NCI-H69 (cell line): ENCODE data around the gene SPECC1L.

Experiments used
- DNase-seq: peaks from one replicate; lab custom pipeline; 2025; lab: John Stamatoyannopoulos, UW

The SPECC1L gene

DNA sequence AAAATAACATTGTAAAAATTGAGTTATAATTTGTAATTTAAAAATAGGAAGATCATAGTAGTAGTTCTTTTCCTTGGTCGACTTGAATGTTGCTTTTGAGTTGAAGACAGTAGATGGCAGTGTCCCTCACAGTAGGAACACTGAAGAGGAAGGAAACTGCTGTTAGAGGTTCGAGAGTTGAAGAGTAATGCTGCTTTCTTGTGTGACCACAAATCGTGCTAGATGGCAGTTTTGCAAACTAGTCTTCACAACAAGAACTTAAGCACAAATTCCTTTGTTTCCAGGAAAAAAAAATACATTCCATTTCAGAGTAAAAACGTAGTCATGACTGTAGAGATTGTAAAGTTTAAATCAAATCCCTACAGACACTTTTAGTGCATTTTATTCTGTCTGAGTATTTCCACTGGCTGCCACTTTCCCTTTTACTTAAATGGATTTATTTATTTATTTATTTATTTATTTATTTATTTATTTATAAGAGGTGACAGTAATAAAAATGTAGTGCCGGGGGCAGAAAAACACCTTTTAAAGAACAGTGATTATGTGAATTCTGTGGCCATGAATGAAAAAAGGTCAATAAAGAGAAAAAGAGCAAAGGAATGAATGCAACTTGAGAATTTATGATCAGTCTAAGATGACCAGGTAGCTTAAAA is 54.6 kb downstream of the SPECC1L start:
- peak; percentile 65 for DNase-seq

DNA sequence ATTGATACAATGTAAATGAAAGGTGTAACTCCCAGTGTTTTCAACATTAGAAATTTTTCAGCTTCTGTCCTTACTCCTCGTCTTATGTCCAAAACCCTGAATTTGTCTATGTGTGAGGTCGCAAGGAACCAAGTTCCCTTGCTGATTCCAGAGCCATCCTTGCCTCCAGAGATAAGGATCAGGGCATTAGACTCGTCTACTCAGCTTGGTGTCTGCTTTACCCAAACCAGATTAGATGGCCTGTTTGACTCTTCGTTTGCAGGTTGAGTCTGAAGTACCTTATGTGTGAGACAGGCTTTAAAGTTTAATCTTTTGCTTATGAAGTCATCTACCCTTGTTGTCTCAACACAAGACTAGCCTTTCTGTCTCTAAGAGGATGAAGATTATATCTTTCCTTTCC is 55.6 kb downstream of the SPECC1L start:
- DNase-seq = no peak

DNA sequence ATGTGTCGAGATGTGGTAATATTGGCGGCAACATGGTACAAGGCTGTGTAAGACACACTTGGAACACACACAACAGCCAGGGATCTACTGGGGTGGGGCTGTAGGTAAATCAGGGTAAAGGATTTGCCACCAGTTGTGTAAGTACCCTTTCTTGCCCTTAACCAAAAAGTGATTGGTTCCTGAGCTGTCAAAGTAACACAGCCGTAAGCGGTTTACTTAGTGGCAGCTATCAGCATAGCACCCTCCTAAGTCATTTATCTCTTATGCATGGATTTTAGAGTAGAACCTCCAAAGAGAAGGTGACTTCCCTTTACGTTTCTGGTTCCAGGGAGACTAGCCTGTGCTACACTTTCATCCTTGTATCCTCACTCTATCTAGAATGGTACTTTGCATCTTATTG is 57.2 kb downstream of the SPECC1L start:
- peak; percentile 10 for DNase-seq

DNA sequence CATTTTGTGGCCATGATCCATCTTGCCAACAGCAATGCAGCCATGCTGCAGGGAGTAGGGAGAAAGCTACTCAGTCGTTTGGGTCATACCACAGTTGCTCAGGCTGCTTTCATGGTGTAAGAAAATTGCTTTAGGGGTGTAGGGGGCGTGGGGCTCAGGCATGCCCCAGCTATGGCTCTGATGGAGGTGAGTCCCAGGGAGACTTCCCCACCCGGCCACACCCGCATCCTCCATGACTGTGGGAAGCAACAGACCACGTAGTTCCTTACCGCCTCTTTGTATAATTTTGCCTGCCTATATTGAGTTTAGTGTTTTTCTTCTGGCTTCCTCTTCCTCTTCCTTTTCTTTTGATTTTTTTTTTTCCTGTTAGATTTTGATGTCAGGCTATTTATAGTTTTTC is 58.8 kb downstream of the SPECC1L start:
- no peak for DNase-seq

DNA sequence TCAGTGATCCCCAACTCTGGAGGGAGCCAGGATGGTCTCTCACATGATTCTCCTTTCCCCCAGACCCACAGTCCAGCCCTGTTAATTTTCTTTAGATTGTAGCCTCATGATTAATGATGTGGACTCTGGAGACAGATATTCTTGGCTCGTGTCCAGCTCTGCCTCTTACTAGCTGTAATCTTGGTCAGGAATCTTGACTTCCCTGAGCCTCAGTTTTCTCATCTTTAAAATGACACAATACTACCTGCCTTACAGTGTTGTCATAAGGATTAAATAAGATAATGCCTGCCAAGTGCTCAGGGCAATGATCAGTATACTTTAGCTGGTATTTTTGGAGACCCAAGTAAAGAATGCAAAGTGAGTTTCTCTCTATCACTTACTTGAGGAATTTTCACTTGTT is 60.0 kb downstream of the SPECC1L start:
- DNase-seq = peak; percentile 25

DNA sequence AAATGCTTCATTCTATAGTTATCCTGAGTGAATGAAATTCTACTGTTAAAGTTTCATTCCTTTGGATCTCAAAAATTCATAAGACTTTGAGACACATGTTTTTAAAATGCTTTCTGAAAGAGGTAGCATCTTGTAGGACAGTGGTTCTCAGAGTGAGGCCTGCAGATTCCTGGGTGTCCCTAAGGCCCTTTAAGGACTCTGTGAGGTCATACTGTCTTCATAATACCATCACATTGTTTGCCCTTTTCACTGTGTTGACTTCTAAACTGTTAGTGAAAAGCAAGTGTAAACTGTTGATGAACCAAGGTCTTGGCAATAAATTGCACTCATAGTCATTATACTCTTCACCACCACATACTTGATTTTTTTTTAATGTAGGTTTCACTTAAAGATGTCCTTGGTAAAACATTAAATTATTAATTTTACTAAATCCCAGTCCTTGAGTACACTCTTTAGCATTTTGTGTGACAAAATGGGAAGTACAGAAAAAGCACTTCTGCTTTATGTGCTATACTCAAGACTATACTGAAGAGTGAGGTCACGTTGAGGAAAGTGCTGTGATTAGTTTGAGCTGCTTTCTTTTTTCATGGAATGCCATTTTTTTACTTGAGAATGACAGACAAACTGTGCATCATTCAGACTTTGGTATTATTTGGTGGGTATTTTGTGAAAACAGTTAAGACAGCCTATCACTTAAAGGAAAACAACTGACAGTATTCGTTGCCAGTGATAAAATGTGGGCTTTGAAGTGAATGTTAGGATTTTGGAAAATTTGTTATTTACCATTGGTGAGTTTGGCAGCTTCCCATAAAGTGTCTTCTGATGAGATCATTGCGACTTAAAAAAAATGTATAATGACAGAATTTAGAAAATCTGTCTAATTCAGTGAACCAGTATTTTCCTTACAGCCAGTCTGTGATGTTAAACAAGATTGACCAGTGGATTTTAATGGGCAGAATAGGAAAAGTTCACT is 61.1 kb downstream of the SPECC1L start:
- no peak for DNase-seq

DNA sequence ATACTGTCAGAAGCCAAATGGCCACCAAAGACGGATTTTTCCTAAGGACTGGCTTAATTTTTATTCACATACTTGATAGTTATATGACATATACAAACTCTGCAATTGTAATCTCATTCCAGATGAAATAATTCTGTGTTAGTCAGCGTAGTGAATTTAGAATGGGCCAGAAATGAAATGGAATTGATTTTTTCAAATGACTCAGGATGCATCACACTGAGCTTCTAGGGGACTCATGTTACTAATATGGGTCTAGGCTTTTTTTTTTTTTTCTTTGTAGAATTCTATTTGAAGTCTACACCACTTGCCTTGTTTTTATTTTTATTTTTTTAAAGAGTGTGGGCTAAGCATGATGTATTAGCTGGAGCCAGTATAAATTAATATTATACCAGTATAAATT is 62.7 kb downstream of the SPECC1L start:
- no peak for DNase-seq

DNA sequence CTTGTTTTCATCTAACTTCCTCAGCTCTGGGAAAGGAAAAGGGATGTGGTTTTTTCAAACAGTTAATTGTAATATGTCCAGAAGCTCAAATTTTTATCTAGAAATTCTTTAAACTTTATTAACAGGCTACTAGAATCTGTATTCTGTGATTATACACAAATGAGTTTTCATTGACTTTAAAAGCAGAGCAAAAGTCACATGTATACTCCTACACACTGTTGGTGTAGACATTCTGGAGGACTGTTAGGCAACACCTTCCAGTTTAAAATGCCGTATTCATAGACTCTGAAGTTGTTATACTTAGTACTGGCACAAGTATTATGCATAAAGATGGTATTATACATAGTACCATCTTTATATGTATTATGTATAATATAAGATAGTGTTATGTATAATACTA is 64.9 kb downstream of the SPECC1L start:
- no peak for DNase-seq

DNA sequence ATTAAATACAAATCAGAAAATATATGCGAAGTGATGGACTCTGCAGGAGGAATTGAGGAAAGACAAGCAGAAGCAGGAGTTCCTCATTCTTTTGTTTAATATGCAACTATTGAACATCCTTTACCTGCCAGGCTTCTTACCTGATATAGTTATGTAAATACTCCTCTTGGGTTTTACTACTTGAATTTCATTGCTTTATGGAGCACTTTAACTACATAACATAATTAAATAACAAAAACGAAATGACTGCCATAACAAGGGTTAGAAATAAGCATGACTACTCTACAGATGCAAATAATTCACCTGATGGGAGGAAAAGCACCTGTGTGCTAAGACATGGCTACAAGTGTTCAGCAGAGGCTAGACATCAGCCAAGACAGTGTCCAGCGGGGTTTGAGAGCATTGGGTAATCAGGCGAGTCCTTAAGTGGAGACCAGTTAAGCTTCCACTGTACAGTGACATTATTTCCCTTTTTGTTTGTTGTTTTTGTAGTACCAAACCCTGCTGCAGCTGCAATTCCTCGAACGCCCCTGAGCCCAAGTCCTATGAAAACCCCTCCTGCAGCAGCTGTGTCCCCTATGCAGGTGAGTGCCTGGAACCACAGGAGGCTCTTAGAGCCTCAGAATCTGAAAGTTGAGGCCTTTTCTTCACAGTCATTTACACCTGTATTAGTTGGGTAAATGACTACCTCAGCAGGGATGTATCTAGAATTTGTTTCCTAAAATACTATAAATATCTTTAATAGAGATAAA is 67.4 kb downstream of the SPECC1L start:
- DNase-seq = no peak

DNA sequence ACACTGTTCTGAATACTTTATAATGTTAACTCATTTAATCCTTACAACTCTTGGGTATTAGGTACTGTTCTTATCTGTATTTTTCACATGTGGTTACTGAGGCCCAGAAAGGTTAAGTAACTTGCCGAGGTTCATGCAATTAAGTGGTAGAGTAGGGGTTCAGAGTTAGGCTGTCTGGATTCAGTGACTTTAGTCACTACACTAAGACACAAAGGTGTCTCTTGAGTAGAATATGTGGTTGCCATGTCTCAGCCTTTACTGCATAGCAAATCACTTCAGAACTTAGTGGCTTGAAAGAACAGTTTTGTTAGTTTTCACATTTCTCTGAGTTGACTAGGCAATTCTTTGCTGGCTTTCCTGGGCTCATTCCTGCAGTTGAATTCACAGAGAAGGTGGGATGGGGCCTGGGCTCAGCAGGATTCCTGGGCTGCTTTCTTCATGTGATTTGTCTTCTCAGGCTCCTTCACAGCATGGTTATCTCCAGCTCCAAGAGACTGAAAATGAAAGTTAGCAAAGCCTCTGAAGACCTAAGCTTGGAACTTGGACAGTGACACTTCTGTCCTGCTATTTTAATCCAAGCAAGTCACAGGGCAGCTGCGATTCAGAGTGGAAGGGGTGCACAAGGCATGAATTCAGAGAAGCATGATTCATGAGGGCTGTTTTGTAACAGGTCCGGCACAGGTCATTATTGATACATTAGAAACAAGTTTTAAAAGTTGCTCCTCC is 68.3 kb downstream of the SPECC1L start:
- no peak for DNase-seq

DNA sequence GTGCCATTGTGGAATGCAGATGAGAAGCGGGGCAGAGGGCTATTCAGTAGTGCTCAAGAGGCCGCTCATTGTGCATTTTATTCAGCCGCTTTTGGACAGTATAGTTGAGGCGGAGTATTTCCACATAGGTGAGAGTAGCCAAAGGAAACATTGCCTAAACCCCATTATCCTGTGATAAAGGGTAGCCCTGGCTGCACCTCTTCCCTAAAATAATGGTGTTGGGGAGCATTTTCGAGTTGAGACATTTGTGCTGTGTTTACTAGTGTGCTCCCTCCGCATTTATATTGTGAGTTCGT is 68.8 kb downstream of the SPECC1L start:
- no peak for DNase-seq

DNA sequence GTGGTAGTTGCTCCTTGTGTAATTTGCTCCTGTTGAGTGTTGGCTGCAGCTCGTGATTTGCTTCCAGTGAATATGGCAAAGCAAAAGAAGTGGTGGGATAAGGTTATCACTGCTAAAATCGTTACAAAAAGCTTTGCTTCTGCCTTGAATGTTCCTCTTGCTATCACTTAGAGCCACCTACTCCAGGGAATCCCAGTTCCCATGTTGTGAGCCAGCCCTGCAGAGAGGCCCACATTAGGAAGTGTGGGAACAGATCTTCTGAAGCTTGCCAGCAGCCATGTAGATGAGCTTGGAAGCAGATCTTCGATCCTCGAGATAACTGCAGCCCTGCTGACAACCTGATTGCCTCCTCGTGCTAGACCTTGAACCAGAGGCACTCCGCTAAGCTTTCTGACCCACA is 71.0 kb downstream of the SPECC1L start:
- no peak for DNase-seq

DNA sequence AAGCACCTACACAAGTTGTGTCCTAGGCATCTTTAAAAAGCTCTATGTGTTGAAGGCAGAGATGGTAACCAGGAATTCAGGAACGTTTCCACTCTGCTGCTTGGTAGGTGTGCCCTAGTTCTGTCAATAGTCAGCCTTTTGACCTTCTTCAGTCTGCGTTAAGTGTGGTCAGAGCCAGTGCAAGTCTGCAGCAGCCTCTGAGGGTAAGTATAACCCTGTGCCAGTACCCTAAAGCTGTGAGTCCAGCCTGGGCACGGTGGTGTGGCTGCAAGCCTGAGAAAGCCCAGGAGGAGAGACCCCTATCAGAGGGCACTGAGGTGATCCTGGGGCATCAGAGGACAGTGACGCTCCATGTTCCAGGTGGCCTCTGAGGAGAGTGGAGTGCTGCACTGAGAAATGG is 80.0 kb downstream of the SPECC1L start:
- DNase-seq = no peak

DNA sequence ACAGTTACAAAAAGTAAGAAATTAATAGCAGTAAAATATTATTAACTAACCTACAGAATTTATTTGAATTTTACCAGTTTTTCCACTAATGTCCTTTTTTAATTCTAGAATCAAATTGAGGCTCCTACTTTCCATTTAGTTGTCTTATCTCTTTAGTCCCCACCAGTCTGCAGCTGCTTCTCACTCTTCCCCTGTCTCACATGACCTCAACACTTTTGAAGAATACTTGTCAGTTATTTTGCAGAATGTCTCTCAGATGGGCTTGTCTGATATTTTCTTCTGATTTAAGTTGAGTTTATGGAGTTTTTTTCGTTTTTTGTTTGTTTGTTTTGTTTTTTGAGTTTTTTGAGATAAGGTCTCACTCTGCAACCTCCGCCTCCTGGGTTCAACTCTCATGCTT is 82.5 kb downstream of the SPECC1L start:
- DNase-seq = no peak

DNA sequence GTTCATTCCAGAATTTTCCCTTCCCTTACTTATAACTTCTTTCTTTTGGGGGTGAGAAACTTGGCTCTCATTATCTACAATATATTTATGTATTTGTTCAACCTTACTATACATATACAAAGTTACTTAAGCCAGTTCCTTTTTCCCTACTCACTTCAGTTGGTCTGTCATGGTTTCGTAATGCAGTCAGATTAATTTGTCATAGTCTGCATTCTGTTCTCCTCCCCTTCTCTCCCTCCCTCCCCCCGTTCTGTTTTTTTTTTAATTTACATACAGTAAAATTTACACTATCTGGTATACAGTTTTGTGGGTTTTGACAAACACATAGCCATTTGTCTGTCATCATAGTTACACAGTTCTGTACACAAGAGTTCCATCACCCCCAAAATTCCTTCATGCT is 84.9 kb downstream of the SPECC1L start:
- no peak for DNase-seq

DNA sequence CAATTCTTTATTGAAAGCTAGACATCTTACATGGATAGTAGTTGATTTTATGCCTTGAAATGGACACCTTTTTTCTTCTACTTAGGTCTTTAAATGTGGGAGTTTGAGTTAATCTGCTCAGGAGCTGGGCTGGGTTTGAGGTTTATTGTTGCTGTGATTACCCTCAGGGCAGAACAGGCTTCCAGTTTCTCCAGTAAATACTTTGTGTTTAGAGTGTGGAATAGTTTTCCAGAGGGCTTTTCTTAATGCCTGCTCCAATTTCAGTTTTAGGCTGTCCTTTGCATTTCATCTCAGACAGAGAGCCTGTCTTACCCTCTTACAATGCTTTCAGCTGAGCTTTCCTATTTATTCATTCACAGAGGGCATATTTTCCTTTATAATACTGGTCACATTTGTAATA is 86.9 kb downstream of the SPECC1L start:
- DNase-seq = no peak

DNA sequence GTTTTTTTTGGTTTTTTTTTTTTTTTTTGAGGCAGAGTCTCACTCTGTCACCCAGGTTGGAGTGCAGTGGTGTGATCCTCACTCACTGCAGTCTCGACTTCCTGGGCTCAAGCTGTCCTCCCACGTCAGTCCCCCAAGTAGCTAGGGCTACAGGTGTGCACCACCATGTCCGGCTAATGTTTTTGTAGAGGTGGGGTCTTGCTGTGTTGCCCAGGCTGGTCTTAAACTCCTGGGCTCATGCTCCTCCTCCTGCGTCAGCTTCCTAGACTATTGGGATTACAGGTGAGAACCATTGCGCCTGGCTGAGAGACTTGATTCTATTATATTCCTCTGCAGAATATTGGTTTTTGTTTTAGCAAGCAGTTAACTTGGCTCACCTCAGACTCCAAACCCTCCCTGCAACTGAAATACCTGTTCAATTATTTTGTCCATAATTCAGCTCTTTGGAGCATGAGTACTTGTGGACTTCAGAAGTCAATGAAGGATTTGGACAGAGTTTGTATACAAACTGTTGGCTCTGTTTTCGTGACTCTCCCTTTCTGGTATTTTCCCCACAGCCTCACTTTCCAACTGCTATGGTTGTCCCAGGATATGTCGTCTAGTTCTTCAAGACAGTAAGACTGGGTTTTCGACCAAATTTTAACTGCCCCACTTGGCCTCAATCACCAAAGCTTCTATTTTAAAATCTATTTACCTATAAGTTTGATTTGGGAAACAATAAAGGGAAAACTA is 87.6 kb downstream of the SPECC1L start:
- no peak for DNase-seq

DNA sequence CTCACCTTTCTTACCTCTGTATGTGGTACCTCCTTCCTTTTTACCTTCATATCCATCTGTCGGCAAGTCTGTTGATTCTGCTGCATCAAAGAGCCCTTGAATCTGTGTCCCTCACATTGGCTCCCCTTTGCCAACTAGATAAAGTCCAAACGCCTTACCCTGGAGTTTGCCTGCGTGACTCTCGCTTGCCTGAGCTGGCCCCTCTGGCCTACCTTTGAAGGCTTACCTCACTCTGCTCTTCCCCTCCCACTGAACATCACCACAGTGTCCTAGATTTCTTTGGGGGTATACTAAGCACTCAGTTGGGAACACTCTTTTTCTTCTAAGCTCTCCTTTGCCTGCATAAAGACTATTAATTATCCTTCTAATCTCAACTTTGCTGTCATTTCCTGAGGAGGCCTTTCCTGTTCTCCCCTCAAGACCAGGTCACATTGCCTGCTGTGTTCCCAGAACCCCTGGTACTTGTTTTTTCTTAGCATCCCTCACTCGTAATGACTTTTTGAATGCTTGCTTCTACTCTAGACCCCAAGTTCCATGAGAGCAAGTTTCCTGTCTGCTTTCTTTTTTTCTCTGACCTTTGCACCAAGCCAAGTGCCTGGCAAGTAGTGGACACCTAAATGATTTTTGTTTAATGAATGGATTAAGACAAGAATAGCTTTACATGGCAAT is 89.0 kb downstream of the SPECC1L start:
- no peak for DNase-seq

DNA sequence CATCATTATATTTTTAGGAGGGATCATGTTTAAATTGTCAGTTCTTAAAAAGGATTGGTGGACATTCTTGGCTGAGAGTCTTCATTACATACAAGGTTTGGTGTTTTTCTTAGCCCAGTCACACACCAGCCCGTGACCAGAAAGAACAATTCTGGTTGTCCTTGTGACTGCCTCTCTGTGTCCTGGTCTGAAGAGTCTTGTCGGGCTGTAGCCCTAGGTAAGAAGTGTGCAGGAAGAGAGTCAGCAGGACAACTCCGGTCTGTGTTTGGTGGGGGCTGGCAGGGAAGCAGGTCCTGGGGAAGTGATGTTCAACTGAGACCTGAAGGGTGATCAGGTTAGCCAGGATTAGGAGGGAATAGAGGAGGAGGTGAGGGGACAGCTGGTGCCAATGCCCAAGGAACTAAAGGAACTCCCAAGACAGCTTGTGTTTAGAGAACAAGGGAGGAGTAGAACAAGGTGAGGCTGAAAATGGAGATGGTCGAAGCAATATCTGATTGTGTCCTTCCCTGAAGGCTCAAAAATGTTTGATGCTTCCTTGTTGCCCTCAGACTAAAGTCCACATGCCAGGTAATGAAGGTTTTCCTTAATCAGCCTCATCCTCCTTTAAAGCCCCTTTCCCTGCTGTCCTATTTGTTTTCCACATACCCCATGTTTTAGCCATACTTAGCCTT is 91.5 kb downstream of the SPECC1L start:
- no peak for DNase-seq

DNA sequence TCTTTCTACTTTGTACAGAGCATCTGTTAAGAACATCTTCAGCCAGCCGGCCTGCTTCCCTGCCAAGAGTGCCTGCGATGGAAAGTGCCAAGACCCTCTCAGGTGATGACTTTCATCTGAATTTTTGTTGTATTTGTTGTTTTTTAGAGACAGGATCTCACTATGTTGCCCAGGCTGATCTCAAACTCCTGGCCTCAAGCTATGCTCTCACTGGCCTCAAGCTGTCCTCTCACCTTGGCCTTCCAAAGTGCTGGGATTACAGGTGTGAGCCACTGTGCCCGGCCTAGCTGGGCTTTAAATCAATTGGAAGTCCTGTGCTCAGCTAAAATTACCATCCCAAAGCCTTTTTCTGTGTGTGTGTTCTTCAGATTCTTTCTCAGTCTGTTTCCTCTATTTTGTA is 92.6 kb downstream of the SPECC1L start:
- no peak for DNase-seq

DNA sequence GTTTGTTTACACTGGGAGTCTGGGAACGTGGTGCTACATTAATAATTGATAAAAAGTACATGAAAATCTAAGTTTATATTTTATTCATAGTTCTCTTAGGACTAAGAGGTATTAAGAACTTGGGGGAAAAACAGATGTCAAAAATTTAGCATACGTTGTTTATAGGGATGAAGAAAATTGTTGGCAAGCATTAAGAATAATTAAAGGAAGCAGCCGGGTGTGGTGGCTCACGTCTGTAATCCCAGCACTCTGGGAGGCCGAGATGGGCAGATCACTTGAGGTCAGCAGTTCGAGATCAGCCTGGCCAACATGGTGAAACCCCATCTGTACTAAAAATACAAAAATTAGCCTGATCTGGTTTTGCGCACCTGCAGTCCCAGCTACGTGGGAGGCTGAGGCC is 96.1 kb downstream of the SPECC1L start:
- DNase-seq = no peak
